ENCODE results near the gene RNF41.

DNA sequence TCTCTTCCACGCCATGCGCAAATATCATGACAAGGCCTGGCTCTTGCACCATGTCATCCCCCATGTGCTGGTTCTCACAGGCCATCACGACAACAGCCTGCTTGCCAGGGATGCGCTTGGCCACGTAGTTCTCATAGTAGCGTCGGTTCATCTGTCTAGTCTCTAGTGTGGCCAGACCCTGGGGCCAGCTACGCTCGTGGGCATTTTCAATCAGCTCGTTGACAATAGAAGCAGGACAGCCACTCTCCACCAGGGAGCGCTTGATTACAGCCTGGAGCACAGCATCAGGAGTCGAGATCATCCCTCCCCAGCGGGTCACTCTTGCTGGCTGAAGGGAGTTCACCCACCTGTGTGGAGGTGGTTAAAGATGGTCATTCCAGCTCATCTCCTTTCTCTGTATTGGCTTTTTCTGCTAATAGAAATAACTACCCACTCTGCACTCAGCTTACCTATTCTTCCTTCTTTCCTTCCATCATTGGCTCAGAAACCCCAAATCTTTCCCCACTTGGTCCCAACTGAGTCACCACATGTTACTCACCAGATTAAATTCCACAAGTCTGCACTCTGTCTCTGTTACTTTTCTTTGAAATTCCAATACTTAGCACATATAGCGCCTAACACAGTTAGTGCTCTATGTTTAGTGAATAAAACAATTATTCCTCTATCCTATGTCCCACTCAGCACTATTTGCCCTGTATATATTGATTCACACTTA is 15.1 kb downstream of the RNF41 start:
- TF ChIP-seq, protein P1, sequence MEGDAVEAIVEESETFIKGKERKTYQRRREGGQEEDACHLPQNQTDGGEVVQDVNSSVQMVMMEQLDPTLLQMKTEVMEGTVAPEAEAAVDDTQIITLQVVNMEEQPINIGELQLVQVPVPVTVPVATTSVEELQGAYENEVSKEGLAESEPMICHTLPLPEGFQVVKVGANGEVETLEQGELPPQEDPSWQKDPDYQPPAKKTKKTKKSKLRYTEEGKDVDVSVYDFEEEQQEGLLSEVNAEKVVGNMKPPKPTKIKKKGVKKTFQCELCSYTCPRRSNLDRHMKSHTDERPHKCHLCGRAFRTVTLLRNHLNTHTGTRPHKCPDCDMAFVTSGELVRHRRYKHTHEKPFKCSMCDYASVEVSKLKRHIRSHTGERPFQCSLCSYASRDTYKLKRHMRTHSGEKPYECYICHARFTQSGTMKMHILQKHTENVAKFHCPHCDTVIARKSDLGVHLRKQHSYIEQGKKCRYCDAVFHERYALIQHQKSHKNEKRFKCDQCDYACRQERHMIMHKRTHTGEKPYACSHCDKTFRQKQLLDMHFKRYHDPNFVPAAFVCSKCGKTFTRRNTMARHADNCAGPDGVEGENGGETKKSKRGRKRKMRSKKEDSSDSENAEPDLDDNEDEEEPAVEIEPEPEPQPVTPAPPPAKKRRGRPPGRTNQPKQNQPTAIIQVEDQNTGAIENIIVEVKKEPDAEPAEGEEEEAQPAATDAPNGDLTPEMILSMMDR (IDR thresholded peaks at IDR 0.05): peak in 5 of 6 experiments; percentile 39 to 66 (median 54)
- TF ChIP-seq POLR2A (IDR thresholded peaks at IDR 0.05): no peak
